HG02943 (cell line): Measurements from ENCODE around the gene FOLH1.
"Not testable (repeated sequence)": the region's sequence is repeated elsewhere in the genome, so short reads cannot be mapped to it uniquely, and the experiment has no call there.

Experiments used
- ATAC-seq: cut with Tn5 transposase; IDR thresholded peaks from one replicate; pipeline ENCODE4 v1.9.1; 2021; ENCODE audit warnings: mild to moderate bottlenecking, low read depth, moderate library complexity; ENCODE audit not compliant: unreplicated experiment

Gene FOLH1

GRCh38 chr11:49184756-49185155 lies 23.6 kb downstream of the FOLH1 start:
- not testable (repeated sequence) for ATAC-seq

DNA sequence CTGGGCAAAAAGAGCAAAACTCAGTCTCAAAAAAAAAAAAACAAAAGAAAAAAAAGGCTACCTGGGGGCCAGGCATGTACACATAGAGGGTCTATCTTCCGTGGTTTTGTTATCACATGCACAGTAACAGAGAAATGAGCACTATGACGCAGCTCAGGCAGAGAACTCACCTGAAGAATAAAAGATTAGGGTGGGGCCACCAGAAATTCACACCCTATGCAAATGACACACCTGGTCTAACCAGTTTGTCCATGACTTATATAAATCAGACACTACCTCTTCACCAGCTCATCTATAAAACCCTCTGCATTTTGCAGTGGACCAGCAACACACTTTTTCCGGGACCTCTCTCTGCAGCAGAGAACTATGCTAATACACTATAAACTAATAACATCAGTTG lies 30.5 kb downstream of the FOLH1 start:
- not testable (repeated sequence) for ATAC-seq

- ATAC-seq: not testable (repeated sequence)
Measured at GRCh38 chr11:49175378-49175777, 33.0 kb downstream of the FOLH1 start.

GRCh38 chr11:49174691-49175366 lies 33.6 kb downstream of the FOLH1 start:
- ATAC-seq: not testable (repeated sequence)

DNA sequence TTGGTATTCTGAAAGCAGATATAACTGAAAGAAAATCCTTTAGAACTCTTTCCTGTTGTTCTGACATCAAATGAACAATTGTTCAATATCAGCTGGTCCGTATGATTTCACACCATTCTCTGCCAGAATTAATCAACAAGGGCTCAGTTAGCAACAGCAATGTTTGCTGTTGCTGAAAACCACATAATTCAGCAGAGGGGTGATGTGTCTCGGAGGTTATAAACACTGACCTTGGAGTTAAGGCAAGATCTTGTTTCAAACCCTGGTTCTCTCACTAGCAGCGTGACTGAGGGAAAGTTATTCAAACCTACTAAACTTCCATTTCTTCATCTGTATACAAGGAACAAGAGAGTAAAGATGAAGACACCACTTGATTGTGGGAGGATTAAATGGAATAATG lies 36.8 kb downstream of the FOLH1 start:
- not testable (repeated sequence) for ATAC-seq

DNA sequence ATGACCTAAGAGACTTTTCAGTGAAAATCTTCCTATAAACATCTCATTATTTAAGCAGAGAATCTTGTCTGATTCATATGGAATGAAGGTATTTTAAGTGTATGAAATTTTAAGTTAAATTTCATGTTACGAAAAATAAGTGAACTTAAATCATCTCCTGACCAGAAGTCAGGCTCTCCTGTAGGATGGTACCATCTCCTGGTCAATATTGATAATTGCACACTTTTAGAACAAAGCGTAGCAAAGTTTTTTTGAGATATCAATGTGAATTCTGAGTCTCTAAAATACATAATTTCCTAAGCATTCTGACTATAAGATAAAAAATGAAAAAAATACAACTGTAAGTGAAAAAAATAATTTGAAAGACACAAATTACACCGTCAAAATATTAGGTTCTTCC lies 38.8 kb downstream of the FOLH1 start:
- not testable (repeated sequence) for ATAC-seq

DNA sequence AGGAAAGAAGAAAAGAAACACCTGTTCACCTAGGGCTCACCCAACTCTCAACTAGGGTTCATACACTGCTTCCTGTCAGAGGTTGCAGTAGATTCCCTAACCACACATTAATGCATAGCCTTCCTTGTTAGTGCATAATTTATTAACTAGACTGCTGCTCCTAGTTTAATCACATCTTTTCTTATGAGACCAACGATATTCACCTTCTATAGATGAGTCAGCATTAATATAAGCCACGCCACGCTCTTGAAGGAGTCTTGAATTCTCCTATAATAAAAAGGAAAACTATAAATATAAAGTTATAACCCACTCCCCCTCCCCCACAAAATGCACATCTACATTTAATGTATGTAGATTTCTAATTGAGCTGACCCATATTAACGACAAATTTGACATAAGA lies 39.4 kb downstream of the FOLH1 start:
- not testable (repeated sequence) for ATAC-seq

DNA sequence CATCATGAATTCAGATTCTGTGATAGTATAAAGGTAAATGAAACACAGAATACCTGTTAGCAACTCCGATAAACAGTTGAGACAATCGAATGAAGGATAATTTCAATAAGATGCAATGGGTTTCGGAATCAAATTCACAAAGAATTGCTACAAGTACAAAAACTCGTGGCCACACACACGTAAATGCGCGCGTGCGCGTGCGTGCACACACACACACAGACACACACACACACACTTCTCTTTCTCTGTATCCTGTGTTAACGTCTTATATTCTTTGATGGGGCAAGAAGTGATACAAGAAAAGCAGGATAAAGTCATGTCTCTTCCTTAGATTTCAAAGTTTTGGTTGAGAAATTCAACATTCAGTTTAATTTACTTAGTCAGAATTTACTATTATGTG lies 57.2 kb downstream of the FOLH1 start:
- ATAC-seq: no peak

- not testable (repeated sequence) for ATAC-seq
Measured at GRCh38 chr11:49102356-49102755, 106.0 kb downstream of the FOLH1 start.
